ENCODE data around the gene DNAJC16.
"Not testable (repeated sequence)": the region's sequence is repeated elsewhere in the genome, so short reads cannot be mapped to it uniquely, and the experiment has no call there.

DNAJC16 gene

GRCh38 chr1:15508700-15509487 is 17.8 kb upstream of the DNAJC16 start:
- DNase-seq: no peak

DNA sequence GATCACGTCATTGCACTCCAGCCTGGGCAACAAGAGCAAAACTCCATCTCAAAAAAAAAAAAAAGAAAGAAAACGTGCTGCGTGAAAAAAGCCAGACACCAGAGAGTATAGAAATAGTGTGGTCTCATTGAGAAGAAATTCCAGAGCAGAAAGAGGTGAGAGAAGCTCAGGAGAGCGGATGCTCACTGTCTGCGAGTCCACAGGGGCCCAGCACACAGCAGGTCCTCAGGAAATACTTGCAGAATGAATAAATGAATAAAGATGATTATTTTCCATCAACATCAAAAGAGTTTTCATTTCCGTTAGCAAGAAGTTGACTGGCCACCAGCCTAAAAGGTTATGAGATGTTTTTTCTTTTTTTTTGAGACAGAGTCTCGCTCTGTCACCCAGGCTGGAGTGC is 17.1 kb upstream of the DNAJC16 start:
- DNase-seq: no peak

DNA sequence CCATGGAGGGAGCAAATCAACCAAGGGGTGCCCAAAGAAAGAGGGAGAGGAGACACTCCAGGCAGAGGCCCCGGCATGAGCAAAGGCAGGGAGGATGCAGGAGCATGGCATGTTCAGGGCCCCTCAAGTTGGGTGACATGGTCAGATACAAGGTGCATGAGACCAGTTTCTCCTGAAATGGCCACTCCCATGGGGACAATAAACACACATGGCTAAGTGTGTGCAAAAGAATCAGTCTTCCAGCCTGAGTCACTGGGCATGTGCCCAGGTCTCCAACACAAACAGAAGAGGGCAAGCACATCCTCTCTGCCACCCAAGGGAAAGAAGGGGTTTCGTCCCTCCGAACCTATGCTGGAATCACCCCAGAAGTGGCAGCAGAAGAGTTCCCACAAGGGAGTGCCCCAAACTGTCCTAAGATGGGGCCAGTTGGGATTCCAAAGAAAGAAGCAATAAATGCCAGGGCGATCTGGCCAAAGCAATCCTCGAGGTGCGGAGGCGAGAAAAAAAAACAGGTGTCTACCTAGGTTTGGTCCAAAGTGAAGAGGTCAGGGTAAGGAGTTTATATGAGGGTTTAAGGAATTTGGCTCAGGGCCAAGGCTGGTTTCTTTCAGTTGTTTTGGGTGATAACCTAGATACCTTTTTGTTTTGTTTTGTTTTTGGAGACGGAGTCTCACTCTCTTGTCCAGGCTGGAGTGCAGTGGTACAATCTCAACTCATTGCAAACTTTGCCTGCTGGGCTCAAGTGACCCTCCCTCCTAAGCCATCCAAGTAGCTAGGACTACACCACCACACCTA is 15.8 kb upstream of the DNAJC16 start:
- no peak for DNase-seq

DNA sequence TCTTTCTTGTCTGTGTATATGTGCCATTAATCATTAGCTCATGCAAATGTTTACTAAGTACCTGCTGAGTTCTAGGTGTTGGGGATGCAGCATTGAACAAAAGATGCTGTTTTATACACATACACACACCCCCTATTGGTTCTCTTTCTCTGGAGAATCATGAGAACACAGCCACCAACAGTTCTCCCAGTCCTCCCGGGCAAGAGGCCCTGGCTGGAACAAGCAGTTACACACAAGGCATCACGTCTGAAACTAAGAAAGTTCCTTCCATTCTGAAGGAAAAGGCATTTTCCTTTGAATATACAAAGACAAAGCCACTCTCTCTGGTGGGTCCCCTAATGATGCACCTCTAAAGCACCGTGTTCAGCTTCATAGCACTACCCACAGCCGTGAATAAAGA is 13.5 kb upstream of the DNAJC16 start:
- no peak for DNase-seq

GRCh38 chr1:15513919-15514318 is 12.7 kb upstream of the DNAJC16 start:
- DNase-seq: no peak

DNA sequence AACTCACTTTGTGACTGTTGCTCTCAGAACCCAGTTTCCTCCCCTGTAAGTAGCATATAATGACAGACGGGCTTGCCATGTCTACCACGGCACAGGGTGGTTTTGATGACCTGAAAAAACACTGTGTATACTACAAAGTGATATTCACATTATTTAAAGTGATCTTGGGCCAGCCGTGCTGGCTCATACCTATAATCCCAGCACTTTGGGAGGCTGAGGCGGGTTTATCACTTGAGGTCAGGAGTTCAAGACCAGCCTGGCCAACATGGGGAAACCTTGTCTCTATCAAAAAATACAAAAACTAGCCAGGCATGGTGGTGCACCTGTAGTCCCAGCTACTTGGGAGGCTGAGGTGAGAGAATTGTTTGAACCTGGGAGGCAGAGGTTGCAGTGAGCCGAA is 12.1 kb upstream of the DNAJC16 start:
- DNase-seq: not testable (repeated sequence)

GRCh38 chr1:15515022-15515663 is 11.5 kb upstream of the DNAJC16 start:
- DNase-seq: no peak

DNA sequence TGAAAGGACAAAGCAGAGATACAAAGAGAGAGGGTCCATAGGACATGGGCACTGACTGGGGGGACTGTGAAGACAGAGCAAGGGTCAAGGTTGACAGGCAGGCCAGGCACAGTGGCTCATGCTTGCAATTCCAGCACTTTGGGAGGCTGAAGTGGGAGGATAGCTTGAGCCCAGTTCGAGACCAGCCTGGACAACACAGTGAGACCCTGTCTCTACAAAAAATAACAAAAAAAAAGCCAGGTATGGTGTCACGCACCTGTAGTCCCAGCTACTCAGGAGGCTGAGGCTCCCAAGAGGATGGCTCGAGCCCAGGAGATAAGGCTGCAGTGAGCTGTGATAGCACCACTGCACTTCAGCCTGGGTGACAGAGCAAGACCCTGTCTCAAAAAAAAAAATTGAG is 7.0 kb upstream of the DNAJC16 start:
- no peak for DNase-seq

- not testable (repeated sequence) for DNase-seq
Observed at GRCh38 chr1:15521206-15521906, 5.3 kb upstream of the DNAJC16 start.

DNA sequence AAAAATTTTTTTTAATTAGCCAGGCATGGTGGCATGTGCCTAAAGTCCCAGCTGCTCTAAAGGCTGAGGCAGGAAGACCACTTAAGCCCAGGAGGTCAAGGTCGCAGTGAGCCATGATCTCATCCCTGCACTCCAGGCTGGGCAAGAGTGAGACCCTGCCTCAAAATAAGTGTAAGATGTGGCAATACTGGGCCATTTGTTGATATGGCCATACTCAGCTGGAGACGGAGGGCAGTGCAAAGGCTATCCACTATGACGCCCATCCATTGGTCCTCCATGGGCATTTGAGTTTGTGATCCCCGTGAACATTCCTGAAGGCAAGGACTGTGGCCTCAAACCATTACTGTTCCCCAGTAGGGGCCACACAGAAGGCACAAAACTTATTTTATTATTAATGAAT is 4.1 kb upstream of the DNAJC16 start:
- DNase-seq: no peak

DNA sequence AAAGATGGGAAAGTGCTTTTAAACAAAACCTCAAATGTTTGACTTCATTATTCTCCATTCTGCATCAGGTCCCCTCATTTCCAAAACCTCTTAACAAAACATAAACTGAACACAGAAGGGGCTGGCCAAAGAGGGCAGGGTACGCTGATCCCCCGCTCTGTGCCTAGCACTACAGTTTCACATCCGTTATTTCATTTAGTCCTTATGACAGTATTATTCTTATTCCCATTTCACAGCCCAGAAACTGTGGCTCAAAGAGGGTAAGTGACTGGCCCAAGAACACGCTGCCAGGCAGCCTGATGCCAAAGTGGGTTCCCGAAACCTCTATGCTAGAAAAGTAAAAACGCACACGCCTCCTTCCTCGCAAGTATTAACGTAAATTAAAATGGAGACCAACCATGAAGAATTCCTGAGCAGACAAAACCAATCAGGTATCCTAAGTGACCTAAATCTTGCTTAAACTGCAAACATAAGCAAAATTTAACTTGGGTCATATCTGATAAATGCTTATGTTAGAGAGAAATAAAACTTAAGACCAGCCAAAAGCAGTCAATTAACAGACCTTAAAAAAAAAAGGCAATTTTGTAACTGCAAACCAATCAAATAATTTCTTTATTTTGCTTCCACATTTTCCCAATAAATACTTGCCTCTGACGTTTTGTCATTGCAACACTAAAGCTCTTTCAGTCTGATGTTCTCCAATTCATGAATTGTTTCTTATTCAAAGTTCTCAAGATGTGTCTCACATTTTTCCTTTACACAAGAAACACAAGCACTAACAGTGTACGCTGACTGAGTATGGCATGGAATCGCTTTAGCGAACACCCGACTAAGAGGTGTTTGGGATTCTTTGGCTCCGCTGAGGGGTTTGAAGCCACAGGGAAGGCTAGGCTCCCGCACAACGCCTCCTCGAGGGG is 3.3 kb upstream of the DNAJC16 start:
- DNase-seq: no peak

DNA sequence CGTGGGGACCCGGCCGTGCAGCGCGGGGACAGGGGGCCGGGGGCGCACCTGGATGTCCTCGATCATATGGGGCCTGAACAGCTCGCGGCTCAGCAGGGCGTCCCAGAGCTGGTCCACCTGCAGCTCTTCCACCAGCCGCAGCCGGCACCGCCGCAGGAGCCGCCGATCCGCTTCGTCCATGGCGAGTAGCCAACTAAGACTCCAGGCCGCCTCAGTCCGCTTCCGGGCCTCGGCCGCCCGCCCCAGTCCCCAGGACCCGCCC is 2.7 kb upstream of the DNAJC16 start, which contains the start of gene CASP9:
TSS of gene CASP9 (minus strand) at position 195 of the 262 bp plus-strand sequence. CDS start at position 180, 15 bp downstream.
- DNase-seq: no peak

DNA sequence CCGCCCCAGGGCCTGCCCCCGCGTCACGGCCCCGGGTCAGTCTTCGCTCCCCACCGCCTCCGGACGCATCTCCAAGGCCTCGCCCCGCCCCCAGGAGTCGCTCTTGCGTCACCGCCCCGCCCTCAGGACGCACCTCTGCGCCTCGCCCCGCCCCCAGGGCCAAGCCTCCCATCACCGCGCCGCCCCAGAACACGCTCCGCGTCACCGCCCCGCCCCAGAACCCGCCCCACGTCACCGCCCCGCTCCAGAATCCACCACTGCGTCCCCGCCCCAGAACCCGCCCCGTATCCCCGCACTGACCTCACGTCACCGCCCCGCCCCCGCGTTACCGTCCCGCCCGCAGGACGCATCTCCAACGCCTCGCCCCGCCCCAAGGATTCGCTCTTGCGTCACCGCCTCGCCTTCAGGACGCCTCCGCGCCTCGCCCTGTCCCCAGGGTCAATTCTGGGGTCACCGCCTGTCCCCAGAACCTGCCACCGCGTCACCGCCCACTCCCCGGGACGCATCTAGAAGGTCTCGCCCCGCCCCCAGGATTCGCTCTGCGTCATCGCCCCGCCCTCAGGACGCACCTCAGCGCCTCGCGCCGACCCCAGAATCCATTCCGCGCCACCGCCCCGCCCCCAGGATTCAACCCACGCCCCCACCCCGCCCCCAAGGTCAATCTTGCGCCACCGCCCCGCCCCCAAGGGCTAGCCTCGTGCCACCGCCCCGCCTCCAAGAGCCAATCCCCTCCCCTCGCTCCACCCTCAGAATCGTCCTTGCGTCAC is 2.2 kb upstream of the DNAJC16 start:
- DNase-seq: peak; percentile 98

DNA sequence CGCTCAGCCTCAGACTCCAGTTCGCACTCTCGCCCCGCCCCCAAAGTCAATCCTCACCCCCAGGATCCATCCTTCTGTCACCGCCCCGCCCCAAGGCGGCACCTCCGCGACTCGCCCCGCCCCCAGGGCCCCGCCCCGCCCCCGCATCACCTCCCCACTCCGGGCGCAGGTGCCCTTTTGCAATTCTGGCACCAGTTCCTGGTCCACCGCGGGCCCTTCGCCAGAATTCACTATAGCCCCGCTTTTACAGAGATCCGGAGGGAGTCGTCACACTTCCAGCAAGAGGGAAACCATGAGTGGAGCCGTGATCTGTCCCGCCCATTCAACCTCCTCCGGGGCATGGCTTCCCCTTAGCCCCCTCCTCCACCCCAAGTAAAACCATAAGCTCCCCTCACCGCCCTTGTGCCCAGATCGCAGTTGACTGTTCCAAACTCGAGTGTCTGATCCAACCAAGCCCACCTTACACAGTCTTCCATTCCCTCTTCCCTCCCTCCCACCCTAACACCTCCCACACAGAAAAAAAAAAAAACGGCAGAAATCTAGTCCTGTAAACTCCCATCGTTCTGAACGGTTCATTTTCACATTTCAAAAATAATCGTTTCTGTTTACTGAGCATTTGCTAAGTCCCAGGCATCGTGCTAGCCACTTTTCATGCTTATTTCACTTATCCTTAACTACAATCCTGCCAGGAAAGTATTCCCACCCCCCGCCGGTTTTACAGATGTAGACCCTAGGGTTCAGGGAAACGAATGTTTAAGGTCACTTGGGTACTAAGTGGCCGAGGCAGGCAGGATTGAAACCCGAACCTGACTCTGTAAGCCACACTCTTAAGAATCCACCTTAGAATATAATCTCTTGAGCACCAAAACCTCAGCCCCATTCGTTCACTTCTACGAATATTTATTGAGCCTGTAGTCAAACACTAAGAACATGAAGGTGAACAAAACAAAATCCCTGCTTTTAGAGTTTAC is 1.3 kb upstream of the DNAJC16 start:
- peak; percentile 44 for DNase-seq

DNA sequence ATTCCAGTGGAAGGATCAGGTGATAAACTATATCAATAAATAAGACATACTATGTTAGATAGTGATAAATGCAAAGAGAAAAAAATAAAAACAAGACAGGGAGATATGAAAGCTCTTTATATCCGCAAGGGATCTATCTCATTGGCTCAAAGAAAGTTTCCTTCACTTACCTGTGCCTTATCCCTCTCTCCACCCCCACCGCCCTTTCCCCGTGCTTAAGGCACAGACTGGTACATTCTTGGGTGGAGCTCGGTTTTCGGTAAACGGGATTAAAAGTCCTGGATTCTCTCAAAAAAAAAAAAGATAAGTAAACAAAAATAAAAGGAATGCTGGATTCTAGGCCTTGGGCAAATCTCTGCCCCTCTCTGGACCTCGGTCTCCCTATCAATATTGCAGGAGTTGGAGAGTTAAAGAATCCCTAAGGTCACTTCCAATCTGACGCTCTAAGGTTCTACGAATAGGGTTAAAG is 593 bp upstream of the DNAJC16 start:
- DNase-seq: no peak

- DNase-seq: no peak
Observed at GRCh38 chr1:15531003-15531402, 4.4 kb downstream of the DNAJC16 start.

- no peak for DNase-seq
Observed at GRCh38 chr1:15531682-15532081, 5.0 kb downstream of the DNAJC16 start.

DNA sequence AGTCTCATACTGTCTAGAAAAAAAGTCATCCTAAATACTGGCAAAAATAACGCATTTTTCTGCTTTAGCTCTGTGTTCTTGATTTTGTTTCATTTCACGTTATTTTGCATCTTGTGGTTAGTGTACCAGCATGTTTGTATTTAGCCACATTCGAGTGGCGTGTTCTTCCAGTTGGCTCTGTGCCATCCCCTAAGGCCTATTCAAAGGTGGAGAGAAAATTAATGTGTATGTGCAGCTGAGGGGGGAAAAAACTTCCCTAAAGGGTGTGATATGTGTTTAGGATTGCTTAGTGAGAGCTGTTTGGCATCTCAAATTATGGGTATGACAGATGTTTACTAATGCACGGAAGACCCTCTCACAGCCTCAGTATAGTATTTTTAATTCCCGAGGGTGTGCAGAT is 12.1 kb downstream of the DNAJC16 start:
- DNase-seq: no peak

DNA sequence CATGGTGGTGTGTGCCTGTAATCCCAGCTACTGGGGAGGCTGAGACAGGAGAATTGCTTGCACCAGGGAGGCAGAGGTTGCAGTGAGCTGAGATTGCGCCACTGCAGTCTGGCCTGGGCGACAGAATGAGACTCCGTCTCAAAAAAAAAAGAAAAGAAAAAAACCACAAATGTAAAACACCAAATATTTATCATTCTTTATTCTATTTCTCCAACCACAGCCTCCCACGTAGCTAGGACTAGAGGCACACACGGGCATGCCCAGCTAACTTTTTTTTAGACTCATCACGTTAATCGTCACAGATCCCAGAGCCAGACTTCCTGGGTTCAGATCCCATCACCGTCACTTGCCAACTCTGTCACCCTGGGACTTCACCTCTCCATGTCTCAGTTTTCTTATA is 13.5 kb downstream of the DNAJC16 start:
- DNase-seq: no peak

DNA sequence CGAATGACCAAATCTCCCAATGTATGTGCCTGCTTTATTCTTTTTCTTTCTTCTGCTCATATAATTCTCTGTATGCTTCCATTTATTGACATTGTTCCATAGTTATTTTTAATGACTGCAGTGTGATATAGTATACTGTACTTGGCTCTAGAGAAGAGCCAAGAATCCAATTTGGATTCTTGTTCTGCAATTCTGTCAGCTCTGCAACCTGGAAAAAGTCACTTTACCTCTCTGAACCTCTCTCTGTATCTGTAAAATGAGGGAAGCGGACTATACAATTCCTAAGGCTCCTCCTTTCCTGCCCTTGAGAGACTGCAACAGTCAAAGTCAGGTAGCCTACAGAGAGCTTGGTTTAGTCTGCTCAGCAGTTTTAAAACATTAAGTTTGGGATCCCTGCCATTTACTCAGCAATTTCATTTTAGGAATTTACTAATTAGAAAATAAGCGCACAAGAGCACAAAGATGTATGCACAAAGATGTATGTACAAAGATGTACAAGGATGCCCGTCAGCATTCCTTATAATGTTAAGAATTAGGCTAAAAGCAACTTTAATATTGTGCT is 14.7 kb downstream of the DNAJC16 start:
- DNase-seq: no peak
